22Rv1 (cell line): Measurements from ENCODE around the gene KDM4B.

Source experiments
- H3K27ac ChIP-seq: fragments of 450-650 bp; 2 replicates; pipeline ENCODE4 v1.5.1; 2017
- CTCF ChIP-seq: fragments of 450-650 bp; IDR thresholded peaks from 2 replicates; pipeline ENCODE4 v1.5.1; 2017; ENCODE audit warnings: mild to moderate bottlenecking
- ZFX ChIP-seq: fragments of 450-650 bp; IDR thresholded peaks from 2 replicates; pipeline ENCODE4 v1.6.1; 2017; ENCODE audit warnings: antibody characterized with exemption, borderline replicate concordance

KDM4B gene

GRCh38 chr19:5094768-5095567 is 126.1 kb downstream of the KDM4B start:
- H3K27ac ChIP-seq: no peak overlapping the region
- TF ChIP-seq ZFX (no peak), CTCF (no peak)

- H3K27ac ChIP-seq: no peak overlapping the region
- TF ChIP-seq CTCF: no peak
- no peak for TF ChIP-seq ZFX
These were observed 126.6 kb downstream of the KDM4B start for GRCh38 chr19:5095568-5095850.

GRCh38 chr19:5096536-5096935 is 127.6 kb downstream of the KDM4B start:
- no peak for TF ChIP-seq ZFX
- TF ChIP-seq CTCF: no peak
- no peak overlapping the region for H3K27ac ChIP-seq

- TF ChIP-seq ZFX: no peak
- TF ChIP-seq CTCF: no peak
- no peak overlapping the region for H3K27ac ChIP-seq
These were observed 128.5 kb downstream of the KDM4B start for GRCh38 chr19:5097331-5097930.

- TF ChIP-seq CTCF (no peak), ZFX (no peak)
- H3K27ac ChIP-seq: no peak overlapping the region
These were observed 129.2 kb downstream of the KDM4B start for GRCh38 chr19:5097959-5098623.

- TF ChIP-seq ZFX: no peak
- no peak for TF ChIP-seq CTCF
- H3K27ac ChIP-seq: no peak overlapping the region
These were observed 129.7 kb downstream of the KDM4B start for GRCh38 chr19:5098646-5099045.

GRCh38 chr19:5099701-5100221 is 130.8 kb downstream of the KDM4B start:
- H3K27ac ChIP-seq: no peak overlapping the region
- no peak for TF ChIP-seq ZFX
